HG02642 (cell line): Measurements from ENCODE around the gene RASSF9.

ENCODE experiments used
- ATAC-seq: cut with Tn5 transposase; IDR thresholded peaks from one replicate; pipeline ENCODE4 v1.9.1; 2021; ENCODE audit warnings: mild to moderate bottlenecking; ENCODE audit not compliant: unreplicated experiment, poor library complexity

The RASSF9 gene

DNA sequence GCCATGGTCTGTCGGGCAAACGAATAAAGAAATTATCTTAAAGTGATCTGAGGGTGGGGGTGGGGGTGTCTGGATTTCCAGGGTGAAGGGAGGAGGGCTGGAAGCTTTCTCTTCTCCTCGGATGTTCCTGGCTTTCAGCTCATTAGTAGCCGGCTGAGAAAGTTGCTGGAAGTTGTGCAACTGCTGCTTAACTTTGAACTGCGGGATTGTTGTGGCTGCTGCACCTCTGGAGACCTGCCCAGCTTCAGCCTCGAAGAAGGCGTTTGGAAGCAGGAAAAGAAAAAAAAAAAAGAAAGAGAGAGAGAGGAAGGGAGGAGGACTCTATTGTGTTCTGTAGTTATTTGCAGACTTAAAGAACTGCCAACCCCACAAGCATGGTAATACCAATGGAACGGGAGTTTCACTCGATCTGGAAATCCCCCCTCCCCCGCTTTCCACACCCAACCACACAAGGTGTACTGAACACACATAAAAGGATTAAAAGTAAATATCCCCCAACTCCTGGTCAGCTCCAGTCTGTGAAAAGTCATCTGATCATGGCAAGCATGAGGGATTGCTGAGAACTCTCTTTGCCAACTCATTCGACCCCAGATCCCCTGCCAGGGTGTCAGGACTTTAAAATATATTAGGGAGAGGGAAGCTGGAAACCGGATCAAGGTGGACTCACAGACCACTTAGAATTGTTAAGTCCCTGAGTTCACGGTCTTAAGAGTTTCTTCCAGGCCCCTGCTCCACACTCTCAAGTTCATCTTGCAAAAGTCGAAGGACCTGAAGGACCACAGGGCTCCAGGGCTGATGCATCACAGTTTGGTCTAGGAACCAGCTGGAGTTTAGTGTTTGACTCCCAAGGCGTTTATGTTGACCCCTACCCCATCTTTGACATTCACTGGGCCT lies at the start of gene RASSF9:
RASSF9 (minus strand) TSS at position 213 of the 894 bp plus-strand sequence; CDS start at position 5, 208 bp downstream.
- ATAC-seq, result no peak

DNA sequence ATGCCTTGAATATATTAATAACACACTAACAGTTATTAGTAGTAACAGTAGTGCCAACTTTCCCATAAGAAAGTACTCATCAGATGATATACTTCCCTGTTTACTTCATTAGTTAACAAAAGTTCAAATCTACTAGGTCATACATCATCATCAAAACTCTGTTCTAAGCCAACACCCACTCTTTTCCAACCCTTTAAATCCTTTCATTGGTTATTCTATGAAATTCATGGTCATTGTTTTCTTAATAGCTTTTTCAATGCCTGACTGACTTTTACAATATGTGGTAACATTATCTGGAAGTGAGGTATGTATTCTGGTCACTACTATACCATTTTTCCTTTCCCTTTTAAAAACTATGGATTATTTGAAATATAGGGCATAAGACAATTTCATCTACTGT lies 47.6 kb upstream of the RASSF9 start:
- no peak for ATAC-seq

DNA sequence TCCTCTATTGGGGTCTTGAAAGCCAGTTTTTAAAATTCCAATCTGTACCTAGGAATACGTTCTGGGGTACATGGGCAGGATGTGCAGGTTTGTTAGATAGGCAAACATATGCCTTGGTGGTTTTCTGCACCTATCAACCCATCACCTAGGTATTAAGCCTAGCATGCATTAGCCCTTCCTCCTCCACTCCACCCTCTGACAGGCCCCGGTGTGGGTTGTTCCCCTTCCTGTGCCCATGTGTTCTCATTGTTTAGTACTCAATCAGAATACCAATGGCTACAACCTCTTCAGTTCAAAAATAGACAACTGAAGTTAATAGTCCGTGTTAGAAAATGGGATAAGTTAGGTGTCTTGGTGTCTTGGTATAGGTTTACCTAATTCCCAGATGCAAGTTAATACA lies 41.2 kb upstream of the RASSF9 start:
- no peak for ATAC-seq

- ATAC-seq, result peak; percentile 71
Measured at GRCh38 chr12:85874031-85874461, 37.8 kb upstream of the RASSF9 start, which contains the start of gene NTS. NTS (plus strand) TSS chr12:85874295; CDS start chr12:85874404, 109 bp downstream.

- ATAC-seq, result peak; percentile 82
Measured at GRCh38 chr12:85872497-85873091, 36.4 kb upstream of the RASSF9 start.

GRCh38 chr12:85866986-85867776 lies 31.0 kb upstream of the RASSF9 start:
- peak; percentile 97 for ATAC-seq

DNA sequence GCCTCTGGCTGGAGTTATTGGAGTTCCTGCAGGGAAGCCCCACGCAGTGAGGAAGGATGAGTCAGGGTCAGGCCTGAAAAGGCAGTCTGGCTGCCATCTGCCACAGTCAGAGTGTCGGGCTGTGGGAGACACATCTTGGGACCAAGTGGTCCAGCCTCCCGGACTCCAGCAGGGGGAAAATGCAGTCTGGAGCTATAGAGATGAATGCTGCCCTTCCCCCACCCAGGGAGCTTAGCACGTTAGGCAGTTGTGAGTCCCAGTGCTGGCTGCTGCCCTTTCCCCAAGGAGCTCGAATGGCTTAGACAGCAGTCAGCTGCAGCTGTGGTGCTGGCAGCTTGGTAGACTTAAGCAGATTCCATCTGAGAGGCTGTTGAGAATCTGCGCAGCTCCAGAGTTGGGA lies 29.7 kb upstream of the RASSF9 start:
- ATAC-seq, result no peak

DNA sequence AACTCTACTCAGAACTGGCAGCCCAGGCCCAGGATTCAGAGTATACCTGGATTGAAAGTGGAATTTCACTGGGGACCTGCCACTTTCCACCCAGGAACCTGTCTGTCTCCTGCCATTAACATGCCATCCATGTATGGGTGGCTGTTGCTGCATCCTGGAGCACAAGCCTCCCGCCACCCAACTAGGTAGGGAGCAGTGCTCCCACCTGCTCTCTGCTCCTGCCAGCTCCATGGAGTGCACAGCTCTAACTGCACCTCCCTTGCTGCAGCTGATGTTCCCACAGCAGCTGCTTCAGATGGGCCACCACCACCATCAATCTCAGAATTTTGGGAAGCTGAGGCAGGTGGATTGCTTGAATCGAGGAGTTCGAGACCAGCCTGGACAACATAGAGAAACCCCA lies 20.8 kb upstream of the RASSF9 start:
- no peak for ATAC-seq

DNA sequence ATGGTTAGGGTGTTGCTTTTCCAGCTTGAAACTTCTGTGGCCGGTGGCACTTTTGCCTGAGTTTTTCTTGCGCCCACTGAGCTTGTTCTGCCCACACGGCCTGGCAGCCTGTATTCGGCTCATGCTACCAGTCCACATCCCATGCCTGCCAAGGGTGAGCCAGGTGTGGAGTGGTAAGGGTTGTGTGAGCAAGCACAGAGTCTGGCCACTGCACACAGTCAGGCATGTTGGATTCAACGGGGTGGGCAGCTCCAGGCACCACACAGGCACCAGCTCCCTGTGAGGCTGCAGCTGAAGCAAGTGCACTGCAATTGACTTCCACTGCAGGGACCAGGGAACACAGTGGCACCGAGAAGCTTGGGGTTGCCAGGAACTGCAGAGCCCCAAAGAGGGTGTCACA lies 19.1 kb upstream of the RASSF9 start:
- no peak for ATAC-seq

- ATAC-seq, result no peak
Measured at GRCh38 chr12:85849344-85849743, 13.1 kb upstream of the RASSF9 start.

GRCh38 chr12:85843606-85844310 lies 7.5 kb upstream of the RASSF9 start:
- ATAC-seq, result no peak

DNA sequence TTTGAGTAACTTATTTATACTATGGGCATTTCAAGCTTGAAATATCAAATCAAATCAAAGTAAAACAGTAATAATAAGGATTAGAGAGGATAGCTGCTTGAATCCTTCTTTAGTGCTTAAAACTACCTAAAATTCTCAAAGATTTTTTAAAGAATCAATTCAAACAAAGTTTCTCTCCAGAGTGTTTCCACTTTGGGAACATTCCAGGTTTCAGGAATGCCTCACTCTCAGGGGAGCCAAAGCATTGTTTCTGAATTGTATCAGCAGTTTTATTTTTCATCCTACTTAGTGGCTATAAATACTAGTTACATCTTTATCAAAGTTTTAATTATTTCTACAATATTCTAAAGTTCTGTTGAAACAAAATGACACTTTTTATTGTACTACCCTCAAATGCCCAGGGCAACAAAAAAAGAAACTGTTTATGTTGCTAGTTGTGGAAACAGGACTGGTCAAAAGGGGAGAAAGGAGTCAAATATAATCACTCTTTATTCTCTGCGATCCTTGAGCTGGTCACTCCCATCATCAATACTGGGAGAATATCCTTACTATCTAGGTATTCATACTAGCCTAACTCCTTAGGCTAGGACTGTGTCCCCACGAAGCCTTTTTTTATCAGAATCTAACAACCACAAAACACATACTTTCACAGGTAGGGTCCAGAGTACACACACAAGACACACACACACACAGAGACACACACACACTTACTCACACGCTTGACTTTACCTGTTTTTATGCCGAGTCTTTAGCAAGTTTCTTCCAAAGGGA lies 598 bp downstream of the RASSF9 start:
- ATAC-seq, result no peak

- ATAC-seq, result no peak
Measured at GRCh38 chr12:85834378-85834777, 1.8 kb downstream of the RASSF9 start.

DNA sequence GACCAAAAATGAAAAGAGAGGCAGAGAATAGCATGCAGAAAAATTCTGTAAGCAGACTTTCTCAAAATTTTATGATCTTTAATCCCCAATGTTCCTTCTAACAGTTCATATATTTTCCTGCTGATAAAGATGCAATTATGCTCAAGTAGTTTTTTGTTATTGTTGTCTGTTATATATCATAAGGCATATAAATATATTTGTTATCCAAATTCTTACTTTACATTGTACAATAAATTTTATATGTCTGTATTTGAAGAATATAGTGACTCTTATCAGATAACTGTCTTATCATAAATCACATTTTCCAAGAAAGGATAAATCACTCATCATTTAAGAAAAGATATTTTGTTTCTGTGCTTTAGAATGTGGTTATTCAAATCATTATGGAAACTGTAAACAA lies 2.6 kb downstream of the RASSF9 start:
- no peak for ATAC-seq

- ATAC-seq, result no peak
Measured at GRCh38 chr12:85831327-85831990, 4.8 kb downstream of the RASSF9 start.

- no peak for ATAC-seq
Measured at GRCh38 chr12:85829391-85829790, 6.8 kb downstream of the RASSF9 start.

- ATAC-seq, result no peak
Measured at GRCh38 chr12:85828576-85828975, 7.6 kb downstream of the RASSF9 start.

DNA sequence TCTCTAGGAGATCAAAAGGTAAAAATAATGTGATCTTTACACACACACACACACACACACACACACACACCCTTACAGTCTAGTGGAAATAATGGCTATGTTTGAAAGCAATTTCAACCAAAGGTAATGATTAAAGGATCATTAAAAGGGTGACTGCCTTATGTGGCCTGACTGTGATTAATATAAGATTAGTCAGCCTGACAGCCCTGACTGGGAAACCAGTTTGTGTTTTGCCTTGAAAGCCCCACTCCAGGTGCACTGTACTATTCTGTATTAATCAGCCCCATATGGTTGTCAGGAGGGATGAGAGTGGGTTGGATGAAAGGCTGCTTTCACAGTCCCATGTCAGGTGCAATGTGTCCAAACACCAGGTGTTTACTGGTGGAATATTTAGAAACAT lies 10.5 kb downstream of the RASSF9 start:
- ATAC-seq, result no peak
